Uterus (tissue), 2 donors: Measurements from ENCODE around the gene OLIG2.

Source experiments
- CTCF ChIP-seq, 4 experiments: fragments of 200-600 bp in 2 of 4; fragments of 450-650 bp in 2 of 4; sonication (generic) in 2 of 4; IDR thresholded peaks; one replicate each; pipeline ENCODE4 v1.5.1; 2016 to 2019; ENCODE audit warnings: antibody characterized with exemption in 4 of 4, mild to moderate bottlenecking in 2 of 4, moderate library complexity in 1 of 4
- POLR2A ChIP-seq, 2 donors: fragments of 450-650 bp; IDR thresholded peaks; one replicate each; pipeline ENCODE4 v1.6.1; 2016; ENCODE audit warnings: antibody characterized with exemption in 2 of 2, mild to moderate bottlenecking in 1 of 2, moderate library complexity in 1 of 2

GRCh38 chr21:33046455-33046854, 20.7 kb downstream of the OLIG2 start:
- TF ChIP-seq CTCF (IDR thresholded peaks at IDR 0.05) (no peak), POLR2A (IDR thresholded peaks at IDR 0.05) (no peak)
